ENCODE data around the gene HSPA12B. TPM values are rescaled to one million over a fixed set of nuclear protein-coding genes. Genes with fewer than 3 reads are reported as not detected.
A peak's percentile ranks its signal among the peaks of the same experiment; 100 is the strongest.

HSPA12B gene
- total RNA-seq, 1 donor from 2014 or later, result 1.7 TPM

GRCh38 chr20:3704087-3704486 lies 28.4 kb upstream of the HSPA12B start:
- DNase-seq, result no peak

DNA sequence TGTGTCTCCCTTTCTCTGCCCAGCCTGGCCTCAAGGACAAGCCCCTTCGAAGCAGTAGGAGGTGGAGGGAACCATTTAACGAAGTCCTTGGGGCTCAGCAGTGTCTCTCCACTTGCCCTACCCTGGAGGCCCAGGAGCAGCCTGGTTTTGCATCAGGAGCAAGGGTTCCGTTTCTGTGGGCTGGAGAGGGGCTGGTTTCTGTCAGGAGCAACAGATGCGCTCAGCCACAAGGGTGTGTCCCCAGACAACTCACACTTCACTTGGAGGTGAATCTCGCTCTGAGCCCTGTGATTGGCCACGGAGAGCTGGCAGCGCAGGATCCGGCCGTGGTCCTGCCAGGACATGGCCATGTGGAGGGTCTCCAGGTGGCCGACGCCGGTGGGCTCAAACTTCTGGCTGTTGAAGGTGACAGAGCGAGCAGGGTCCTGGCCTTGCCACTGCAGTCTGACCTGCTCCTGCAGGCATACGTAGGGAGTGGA lies 27.0 kb upstream of the HSPA12B start:
- no peak for DNase-seq

DNA sequence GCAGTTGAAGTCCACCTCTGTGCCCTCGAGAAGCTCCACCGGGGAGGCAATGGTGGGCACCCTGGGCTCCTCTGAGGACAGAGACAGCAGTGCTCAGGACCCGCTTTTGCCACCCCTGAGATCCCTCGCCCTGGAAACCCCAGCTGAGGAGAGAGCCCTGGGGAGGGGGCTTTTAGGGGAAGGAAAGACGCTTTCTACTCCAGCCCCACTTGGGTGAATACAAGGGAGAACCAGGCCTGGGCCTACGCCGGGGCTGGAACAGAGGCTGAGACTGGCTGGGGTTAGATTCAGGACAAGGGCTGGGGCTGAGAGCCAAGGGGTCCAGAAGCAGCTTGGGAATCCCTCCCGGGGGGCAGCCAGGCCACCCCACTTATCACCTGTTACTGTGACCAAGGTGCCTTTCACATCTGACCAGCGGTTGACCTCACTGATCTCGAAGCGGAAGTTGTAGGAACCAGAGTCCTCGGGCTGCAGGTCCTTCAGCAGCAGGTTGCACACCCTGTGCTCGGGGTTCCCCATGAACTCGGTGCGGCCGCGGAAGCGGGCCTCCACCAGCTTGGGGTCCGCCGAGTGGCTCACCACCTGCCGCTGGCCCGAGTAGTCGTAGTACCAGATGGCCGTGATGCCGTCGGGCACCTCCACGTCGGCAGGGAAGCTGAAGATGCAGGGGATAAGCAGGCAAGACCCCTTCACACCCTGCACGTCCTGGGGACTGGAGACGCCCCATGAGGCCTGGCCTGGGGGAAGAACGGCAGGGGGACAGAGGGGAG lies 26.3 kb upstream of the HSPA12B start:
- no peak for DNase-seq

GRCh38 chr20:3706774-3707507 lies 25.5 kb upstream of the HSPA12B start:
- DNase-seq, result no peak

GRCh38 chr20:3707508-3707899 lies 25.0 kb upstream of the HSPA12B start:
- DNase-seq, result no peak

DNA sequence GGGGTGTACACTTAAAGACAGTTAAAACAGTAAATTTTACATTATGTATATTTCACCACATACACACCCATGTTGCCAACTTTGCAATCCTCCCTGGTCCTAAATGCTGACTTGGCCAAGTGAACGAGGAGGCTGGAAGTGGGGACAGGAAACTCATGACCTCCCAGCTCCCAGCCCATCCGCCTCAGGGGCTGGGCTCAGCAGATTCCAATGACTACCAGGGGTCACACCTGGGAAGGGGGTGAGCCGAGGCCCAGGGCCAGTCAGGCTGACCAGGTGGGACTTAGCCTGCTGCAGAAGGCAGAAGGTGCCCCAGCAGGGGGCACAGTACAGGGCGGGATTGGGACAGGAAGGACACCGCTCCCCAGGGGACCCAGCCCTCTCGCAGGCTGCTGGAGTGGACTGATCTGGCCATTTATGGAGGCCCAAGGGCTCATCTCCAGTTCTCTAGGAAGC lies 22.4 kb upstream of the HSPA12B start:
- DNase-seq, result no peak

DNA sequence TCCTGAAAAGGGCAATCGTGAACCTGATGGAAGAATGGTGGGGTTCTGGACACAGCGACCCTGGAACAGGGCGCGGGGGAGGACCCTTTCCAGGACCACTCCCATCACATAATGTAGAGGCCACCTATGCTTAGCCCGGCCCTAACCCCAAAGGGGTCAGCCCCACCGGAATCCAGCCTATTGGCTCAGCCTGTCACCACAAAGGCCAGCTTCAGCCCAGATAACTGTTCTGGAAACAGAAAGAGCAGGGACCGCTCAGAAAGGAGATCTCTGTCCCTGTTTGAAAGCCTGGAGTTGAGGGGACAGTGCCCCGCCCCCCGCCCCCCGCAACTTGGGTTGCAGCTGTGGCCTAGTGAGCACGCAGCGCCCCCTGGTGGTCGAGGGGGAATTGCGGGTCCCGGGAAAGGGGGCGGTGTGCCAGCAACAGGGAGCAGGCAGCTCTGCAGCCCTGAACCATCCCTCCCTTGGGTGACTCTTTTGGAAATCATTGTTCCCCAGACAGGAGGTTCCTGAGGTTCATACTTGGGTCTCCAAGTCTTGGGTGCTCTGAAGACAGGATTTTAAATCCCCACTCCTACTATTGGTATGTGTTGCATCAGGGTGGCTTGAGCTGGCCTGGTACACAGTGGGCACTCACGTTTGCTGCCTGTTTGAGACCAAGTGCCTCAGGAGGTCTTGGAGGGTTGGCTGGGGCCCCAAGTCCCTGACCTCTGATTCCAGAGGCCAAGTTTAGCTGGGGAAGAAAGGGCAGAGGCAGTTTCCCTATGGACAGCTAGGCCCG lies 21.6 kb upstream of the HSPA12B start:
- DNase-seq, result peak; percentile 37

DNA sequence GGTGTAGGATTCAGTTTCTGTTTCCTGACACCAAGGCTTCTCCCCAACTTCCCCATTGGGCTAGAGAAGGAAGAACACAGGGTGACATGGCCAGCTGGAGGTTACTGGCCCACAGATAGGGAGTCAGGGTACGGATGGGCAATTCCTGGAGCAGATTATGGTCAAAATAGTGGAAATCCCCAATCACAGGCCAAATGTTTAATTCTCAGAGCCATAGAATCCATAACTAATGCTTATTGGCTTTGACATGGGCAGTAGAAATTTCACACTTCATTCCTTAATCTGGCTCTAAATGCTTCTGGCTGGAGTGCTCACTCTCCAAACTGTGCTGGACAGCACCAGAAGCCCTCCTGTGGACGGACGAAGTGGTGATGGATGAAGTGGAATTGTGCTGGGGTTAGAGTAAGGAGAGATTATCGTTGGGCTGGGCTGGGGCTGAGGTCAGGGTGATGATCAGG lies 21.0 kb upstream of the HSPA12B start:
- no peak for DNase-seq

DNA sequence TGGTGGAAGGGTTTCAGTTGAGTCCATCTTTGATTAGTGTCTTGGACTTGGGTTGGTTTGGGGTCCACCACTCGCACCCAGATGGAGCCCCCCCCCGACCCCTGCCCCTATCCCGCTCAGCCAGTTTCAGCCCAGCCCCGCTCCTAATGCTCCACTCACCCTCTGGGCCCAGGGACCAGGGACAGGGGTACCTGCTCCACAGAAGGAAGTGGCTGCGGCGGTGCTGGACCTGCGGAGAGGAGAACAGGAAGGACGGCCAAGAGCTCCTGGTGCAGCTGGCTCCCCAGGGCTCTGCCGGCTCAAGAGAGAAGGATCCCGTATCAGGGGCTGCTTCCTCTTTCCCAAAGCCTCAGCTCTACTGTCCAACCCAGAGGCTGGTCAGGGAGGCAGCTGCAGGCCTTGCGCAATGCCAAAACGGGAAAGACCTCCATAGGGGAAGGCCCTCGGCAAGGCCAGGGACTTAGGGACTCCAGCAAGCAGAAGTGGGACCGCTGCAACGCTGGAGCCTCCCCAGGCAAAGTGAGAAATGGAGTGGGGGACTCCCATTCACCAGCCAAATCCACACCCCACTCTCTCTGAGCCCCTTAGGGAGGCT lies 20.1 kb upstream of the HSPA12B start, which contains the start of gene SIGLEC1:
Gene SIGLEC1 (minus strand): TSS at position 322 of the 595 bp plus-strand sequence. CDS start 5,472 bp downstream, outside the sequence.
- peak; percentile 14 for DNase-seq

DNA sequence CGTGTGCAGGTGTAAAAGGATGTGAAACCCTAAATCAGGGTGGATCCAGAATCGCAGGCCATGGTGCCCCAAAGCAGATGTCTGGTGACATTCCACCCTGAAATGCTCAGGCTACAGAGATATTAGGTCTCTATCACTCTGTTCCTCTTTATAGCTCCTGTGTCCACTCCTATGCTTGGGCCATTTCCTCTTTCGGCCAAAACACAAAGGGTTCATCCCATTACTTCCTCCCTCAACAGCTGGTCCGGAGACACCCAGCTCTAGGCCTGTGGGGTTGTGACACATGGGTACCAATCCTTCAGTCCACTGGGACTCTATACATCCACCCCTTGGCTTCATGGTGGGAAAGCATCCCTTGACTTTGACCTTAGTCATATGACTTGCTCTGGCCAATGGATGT lies 18.4 kb upstream of the HSPA12B start:
- DNase-seq, result no peak

GRCh38 chr20:3716195-3716834 lies 16.2 kb upstream of the HSPA12B start:
- no peak for DNase-seq

GRCh38 chr20:3719046-3719445 lies 13.4 kb upstream of the HSPA12B start:
- DNase-seq, result no peak

DNA sequence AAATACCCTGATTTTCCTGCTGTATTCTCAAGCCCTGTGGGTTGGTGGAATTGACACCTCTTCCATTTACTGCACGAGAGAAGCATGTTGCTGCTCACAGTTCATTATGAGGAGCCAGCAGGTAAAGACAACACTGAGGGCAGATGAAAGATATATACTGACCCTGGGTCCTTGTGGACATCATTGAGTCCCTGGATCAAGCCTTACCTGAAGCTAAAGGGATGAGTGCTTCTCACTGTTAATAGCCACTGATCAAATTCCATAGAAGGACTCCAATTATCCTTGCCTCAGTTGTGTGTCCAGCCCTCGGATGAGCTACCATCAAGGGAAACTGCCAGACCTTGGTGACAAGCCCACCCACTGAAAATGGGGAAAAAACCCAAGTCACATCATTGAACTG lies 12.4 kb upstream of the HSPA12B start:
- no peak for DNase-seq

DNA sequence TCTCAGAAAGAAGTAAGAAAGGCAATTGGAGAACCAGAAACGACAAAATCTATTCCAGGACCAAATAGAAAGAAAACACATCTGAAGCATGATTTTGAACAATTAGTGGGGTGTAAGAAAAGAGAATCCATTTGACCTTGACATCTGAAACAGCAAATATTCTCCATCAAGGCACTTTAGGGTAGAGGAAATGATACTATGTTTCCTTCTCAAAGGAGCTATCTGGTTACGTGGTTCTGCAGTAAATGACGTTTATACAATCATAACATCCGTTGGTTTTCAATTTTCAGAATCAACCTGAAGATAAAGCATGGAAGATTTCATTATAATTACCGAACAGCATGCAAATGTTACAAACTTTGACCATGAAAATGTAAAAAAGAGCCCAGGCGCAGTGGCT lies 11.9 kb upstream of the HSPA12B start:
- no peak for DNase-seq

GRCh38 chr20:3721912-3722311 lies 10.6 kb upstream of the HSPA12B start:
- no peak for DNase-seq

- DNase-seq, result no peak
Observed at GRCh38 chr20:3723284-3723683, 9.2 kb upstream of the HSPA12B start.

DNA sequence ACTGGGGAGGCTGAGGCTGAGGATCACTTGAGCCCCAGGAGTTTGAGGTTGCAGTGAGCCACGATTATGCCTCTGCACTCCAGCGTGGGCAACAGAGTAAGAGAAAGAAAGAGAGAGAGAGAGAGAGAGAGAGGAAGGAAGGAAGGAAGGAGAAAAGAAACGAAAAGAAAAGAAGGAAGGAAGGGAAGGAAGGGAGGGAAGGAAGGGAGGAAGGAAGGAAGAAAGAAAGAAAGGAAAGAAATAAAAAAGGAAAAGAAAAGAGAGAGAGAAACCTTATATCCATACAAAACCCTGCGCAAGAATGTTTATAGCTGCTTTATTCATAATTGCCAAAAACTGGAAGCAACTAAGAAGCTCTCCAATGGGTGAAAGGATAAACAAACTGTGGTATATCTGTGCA lies 8.1 kb upstream of the HSPA12B start:
- no peak for DNase-seq

DNA sequence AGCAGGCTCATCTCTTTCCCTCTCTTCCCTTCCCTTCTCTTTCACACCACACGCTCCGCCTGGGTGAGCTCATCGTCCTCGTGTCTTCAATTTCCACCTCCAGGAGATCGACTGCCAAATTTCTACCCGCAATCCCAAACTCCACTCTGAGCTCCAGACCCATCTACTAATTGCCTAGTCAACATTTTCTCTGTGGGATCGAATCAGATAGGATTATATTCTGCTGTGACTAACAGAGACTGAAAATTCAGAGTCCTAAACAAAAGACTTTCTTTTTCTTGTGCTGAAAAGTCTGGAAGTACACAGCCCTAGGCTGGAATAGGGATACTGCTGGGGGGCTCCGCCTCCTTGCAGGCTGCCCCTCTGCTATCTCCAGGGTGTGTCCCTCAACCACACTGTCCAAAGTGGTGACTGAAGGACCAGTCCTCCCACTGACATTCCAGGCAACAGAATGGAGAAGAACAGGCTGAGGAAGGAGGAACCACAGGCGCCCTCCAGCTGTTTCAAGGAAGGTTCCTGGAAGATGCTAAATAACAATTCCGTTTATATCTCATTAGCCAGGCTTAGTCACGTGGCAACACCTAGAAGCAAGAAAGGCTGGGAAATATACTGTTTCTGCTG lies 5.0 kb upstream of the HSPA12B start:
- DNase-seq, result peak; percentile 23

DNA sequence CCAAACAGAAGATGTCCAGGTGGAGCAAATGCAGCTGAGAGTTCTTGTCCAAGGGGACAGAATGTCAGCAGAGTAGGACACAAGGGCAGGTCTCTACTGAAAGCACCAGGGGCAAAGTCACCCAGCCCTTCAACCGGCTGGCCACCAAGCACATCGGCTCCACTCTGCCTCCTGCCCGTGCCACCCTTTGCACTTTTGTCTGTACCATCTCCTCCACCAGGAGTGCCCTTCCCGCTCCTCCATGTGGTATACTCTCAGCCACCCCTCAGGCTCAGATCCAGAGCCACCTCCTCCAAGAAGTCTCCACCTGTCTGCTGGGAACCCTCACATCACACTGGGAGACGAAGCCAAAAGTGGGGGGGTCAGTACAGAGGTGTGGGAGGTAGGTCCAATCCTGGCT lies 4.1 kb upstream of the HSPA12B start:
- no peak for DNase-seq

DNA sequence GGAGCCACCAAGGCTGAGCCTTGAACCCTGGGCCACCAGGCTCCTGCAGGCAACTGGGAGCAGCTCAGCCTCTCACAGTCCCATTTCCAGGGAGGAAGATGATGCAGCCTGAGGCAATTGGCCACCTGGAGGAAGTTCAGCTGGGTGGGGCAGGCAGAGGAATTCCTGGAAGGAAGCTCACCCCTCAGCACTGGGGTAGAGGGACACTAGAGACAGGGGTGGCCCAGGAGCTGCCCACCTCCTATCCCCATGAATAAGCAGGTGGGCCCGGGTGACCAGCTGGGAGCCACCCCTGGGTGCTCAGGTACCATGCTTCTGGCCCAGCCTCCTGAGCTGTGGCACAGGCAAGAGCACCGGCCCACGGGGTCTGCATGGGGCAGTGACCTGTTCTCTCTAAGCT lies 3.6 kb upstream of the HSPA12B start:
- no peak for DNase-seq

DNA sequence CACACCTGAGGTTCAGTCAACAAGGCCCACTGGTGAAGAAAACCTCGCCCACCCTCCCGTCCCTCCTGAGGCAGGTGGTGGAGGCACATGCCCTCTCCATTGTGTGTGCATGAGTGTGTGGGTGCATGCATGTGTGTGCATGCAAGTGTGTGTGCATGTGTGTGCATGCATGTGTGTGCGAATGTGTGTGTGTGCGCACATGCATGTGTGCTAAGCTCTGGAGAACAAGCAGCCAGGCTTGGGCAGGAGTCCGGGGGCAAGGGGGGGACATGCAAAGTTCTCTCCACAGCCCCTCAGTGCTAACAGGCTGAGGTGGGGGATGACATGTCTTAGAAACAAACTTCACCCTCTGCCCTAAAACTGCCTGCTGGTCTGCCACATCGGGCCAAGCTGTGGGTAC lies 3.1 kb upstream of the HSPA12B start:
- no peak for DNase-seq

Measured in occipital lobe (tissue), 2 donors.